SK-N-SH treated with all-trans-retinoic acid at 6 μM for 48 hours (cell line): ENCODE data around the gene CHST4.

Experiments used
- ARNTL ChIP-seq: fragments of 450-650 bp; formaldehyde crosslinking; IDR thresholded peaks from 2 replicates; pipeline ENCODE4 v1.5.0; 2020; ENCODE audit warnings: low read depth, mild to moderate bottlenecking, moderate library complexity, borderline replicate concordance
- CSDC2 ChIP-seq: fragments of 250-450 bp; sonication (Bioruptor Pico); IDR thresholded peaks from 2 replicates; pipeline ENCODE4 v1.5.0; 2020; ENCODE audit warnings: mild to moderate bottlenecking, moderate library complexity
- ESRRG ChIP-seq: fragments of 250-450 bp; sonication (Bioruptor Pico); IDR thresholded peaks from 2 replicates; pipeline ENCODE4 v1.6.1; 2021; ENCODE audit warnings: mild to moderate bottlenecking
- OSR1 ChIP-seq: fragments of 250-450 bp; sonication (Bioruptor Pico); IDR thresholded peaks from 2 replicates; pipeline ENCODE4 v1.8.0; 2022; ENCODE audit warnings: moderate library complexity, mild to moderate bottlenecking, inconsistent platforms
- PPARA ChIP-seq: fragments of 250-450 bp; sonication (Bioruptor Pico); IDR thresholded peaks from 2 replicates; pipeline ENCODE4 v1.5.0; 2020; ENCODE audit warnings: mild to moderate bottlenecking, borderline replicate concordance
- SNAI2 ChIP-seq: fragments of 250-450 bp; sonication (Bioruptor Pico); IDR thresholded peaks from 2 replicates; pipeline ENCODE4 v1.5.0; 2020; ENCODE audit warnings: mild to moderate bottlenecking, moderate library complexity
- TCF4 ChIP-seq: fragments of 250-450 bp; sonication (Bioruptor Pico); IDR thresholded peaks from 2 replicates; pipeline ENCODE4 v1.8.0; 2021; ENCODE audit warnings: mild to moderate bottlenecking, moderate library complexity, borderline replicate concordance
- ZC3H10 ChIP-seq: fragments of 250-450 bp; sonication (Bioruptor Pico); IDR thresholded peaks from 2 replicates; pipeline ENCODE4 v1.5.1; 2021; ENCODE audit warnings: mild to moderate bottlenecking, moderate library complexity
- ZFP3 ChIP-seq: fragments of 250-450 bp; sonication (Bioruptor Pico); IDR thresholded peaks from 2 replicates; pipeline ENCODE4 v1.5.0; 2020; ENCODE audit warnings: mild to moderate bottlenecking, moderate library complexity
- ZFP30 ChIP-seq: fragments of 450-650 bp; formaldehyde crosslinking; IDR thresholded peaks from 2 replicates; pipeline ENCODE4 v1.5.0; 2022; ENCODE audit warnings: mild to moderate bottlenecking, moderate library complexity
- ZNF8 ChIP-seq: fragments of 450-650 bp; formaldehyde crosslinking; IDR thresholded peaks from 2 replicates; pipeline ENCODE4 v1.5.0; 2020; ENCODE audit warnings: mild to moderate bottlenecking, moderate library complexity
- TF ChIP-seq, protein P1 (sequence below): fragments of 250-450 bp; sonication (Bioruptor Pico); IDR thresholded peaks from 2 replicates; pipeline ENCODE4 v1.5.1; 2020; ENCODE audit warnings: low read depth, mild to moderate bottlenecking, moderate library complexity
- TF ChIP-seq, protein P2 (sequence below): fragments of 250-450 bp; sonication (Bioruptor Pico); IDR thresholded peaks from 2 replicates; pipeline ENCODE4 v1.8.0; 2020; ENCODE audit warnings: mild to moderate bottlenecking, moderate library complexity, borderline replicate concordance

DNA sequence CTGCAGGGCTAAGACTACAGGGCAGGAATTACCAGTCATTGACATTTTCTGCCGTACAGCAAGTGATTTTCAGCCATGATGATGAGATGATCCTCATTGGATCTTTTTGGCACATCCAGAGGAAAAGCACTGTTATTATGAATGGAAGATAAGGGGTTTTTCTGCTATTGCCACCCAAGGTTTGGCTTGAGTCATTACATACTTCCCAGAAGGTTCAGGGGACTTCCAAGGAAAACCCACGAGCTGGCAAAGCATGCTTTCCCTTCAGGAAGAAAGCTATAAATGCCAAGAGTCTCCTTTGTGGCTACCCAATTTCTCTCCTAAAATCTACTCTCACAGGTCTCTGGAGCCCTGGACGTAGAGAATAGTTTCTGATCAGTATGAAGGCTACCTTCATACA is 6.1 kb downstream of the CHST4 start:
- TF ChIP-seq ZFP3 (no peak), OSR1 (no peak), TCF4 (CRISPR knock-in tag) (no peak), ZFP30 (CRISPR knock-in tag) (no peak), CSDC2 (CRISPR knock-in tag) (no peak), ZNF8 (CRISPR knock-in tag) (no peak), ARNTL (CRISPR knock-in tag) (no peak), ZC3H10 (CRISPR knock-in tag) (no peak), PPARA (CRISPR knock-in tag) (no peak), SNAI2 (no peak), ESRRG (no peak)
- TF ChIP-seq, protein P1, sequence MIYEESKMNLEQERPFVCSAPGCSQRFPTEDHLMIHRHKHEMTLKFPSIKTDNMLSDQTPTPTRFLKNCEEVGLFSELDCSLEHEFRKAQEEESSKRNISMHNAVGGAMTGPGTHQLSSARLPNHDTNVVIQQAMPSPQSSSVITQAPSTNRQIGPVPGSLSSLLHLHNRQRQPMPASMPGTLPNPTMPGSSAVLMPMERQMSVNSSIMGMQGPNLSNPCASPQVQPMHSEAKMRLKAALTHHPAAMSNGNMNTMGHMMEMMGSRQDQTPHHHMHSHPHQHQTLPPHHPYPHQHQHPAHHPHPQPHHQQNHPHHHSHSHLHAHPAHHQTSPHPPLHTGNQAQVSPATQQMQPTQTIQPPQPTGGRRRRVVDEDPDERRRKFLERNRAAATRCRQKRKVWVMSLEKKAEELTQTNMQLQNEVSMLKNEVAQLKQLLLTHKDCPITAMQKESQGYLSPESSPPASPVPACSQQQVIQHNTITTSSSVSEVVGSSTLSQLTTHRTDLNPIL (CRISPR knock-in tag), result no peak
- TF ChIP-seq, protein P2, sequence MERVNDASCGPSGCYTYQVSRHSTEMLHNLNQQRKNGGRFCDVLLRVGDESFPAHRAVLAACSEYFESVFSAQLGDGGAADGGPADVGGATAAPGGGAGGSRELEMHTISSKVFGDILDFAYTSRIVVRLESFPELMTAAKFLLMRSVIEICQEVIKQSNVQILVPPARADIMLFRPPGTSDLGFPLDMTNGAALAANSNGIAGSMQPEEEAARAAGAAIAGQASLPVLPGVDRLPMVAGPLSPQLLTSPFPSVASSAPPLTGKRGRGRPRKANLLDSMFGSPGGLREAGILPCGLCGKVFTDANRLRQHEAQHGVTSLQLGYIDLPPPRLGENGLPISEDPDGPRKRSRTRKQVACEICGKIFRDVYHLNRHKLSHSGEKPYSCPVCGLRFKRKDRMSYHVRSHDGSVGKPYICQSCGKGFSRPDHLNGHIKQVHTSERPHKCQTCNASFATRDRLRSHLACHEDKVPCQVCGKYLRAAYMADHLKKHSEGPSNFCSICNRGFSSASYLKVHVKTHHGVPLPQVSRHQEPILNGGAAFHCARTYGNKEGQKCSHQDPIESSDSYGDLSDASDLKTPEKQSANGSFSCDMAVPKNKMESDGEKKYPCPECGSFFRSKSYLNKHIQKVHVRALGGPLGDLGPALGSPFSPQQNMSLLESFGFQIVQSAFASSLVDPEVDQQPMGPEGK (CRISPR knock-in tag), result no peak
